Measurements from ENCODE around the gene SRGAP2B. TPM values are rescaled to one million over a fixed set of nuclear protein-coding genes. Genes with fewer than 3 reads are reported as not detected.
"Not testable (repeated sequence)": the region's sequence is repeated elsewhere in the genome, so short reads cannot be mapped to it uniquely, and the experiment has no call there.

SRGAP2B gene
- total RNA-seq, 1 experiment from 2014 or later = 23.5 TPM

GRCh38 chr1:145080193-145080592, 14.9 kb downstream of the SRGAP2B start:
- not testable (repeated sequence) for H3K9me3 Mint-ChIP-seq, H3K27ac Mint-ChIP-seq

GRCh38 chr1:145079737-145080136, 15.4 kb downstream of the SRGAP2B start:
- not testable (repeated sequence) for H3K36me3 Mint-ChIP-seq (ENCODE audit: insufficient read depth in 1 of 3, low read depth in 3 of 3); H3K27me3 ChIP-seq (ENCODE audit: insufficient read depth, low read length); H3K79me2 ChIP-seq (ENCODE audit: insufficient read depth, low read length); H2BK120ac ChIP-seq (ENCODE audit: low read depth, low read length, poor library complexity, severe bottlenecking); H3K4me1 ChIP-seq (ENCODE audit: insufficient read depth, low read length); H3K27me3 Mint-ChIP-seq (ENCODE audit: low read depth); H3K27ac Mint-ChIP-seq; H3K56ac ChIP-seq (ENCODE audit: insufficient read length, low read depth, low read length); H3K4ac ChIP-seq (ENCODE audit: low read depth, low read length); H3K23ac ChIP-seq (ENCODE audit: insufficient read length, low read depth, low read length); H3K9me3 Mint-ChIP-seq; H3K27ac ChIP-seq (ENCODE audit: insufficient read length, low read depth, low read length); H3K23me2 ChIP-seq (ENCODE audit: insufficient read length, low read depth, low read length, poor library complexity, severe bottlenecking); H3K18ac ChIP-seq (ENCODE audit: insufficient read length, low read depth, low read length); H2BK15ac ChIP-seq (ENCODE audit: low read depth, low read length); H2AFZ ChIP-seq (ENCODE audit: low read length); H4K8ac ChIP-seq (replicated peaks; ENCODE audit: insufficient read length, low read depth, low read length); H4K91ac ChIP-seq (ENCODE audit: insufficient read length, low read depth, low read length); H2BK12ac ChIP-seq (ENCODE audit: insufficient read length, low read depth, low read length); H2AK5ac ChIP-seq (ENCODE audit: insufficient read length, low read length); DNase-seq; H2BK20ac ChIP-seq (ENCODE audit: low read depth, low read length, poor library complexity, severe bottlenecking); H3K9ac ChIP-seq (ENCODE audit: extremely low read depth, insufficient read length, low read length); H2BK5ac ChIP-seq (ENCODE audit: insufficient read length, low read length); H3T11ph ChIP-seq (ENCODE audit: low read length); H3K9me3 ChIP-seq (ENCODE audit: control insufficient read depth, low read depth, low read length); H4K20me1 ChIP-seq (ENCODE audit: control insufficient read depth, insufficient read depth, insufficient read length); H3K14ac ChIP-seq (ENCODE audit: insufficient read depth, low read length); H3K79me1 ChIP-seq (ENCODE audit: insufficient read depth, low read depth, low read length, poor library complexity, severe bottlenecking); H3K4me1 Mint-ChIP-seq; H4K5ac ChIP-seq (ENCODE audit: insufficient read length, low read depth, low read length); H3K4me3 Mint-ChIP-seq; H3K4me2 ChIP-seq (ENCODE audit: insufficient read depth, insufficient read length, low read length)
- WGBS (ENCODE audit: extremely low coverage, insufficient read length, low lambda C conversion rate) = no CpG with 5 or more reads among the region's 2 CpGs

More at GRCh38 chr1:145080193-145080592, 14.9 kb downstream of the SRGAP2B start:
- H3K4me3 Mint-ChIP-seq; H3K27me3 Mint-ChIP-seq (ENCODE audit: low read depth); DNase-seq; H3K9me3 ChIP-seq (ENCODE audit: control insufficient read depth, low read depth, low read length); H4K91ac ChIP-seq (ENCODE audit: insufficient read length, low read depth, low read length); H3K79me2 ChIP-seq (ENCODE audit: insufficient read depth, low read length); H2BK120ac ChIP-seq (ENCODE audit: low read depth, low read length, poor library complexity, severe bottlenecking); H3K56ac ChIP-seq (ENCODE audit: insufficient read length, low read depth, low read length); H3K23me2 ChIP-seq (ENCODE audit: insufficient read length, low read depth, low read length, poor library complexity, severe bottlenecking); H3K79me1 ChIP-seq (ENCODE audit: insufficient read depth, low read depth, low read length, poor library complexity, severe bottlenecking); H2AFZ ChIP-seq (ENCODE audit: low read length); H2BK20ac ChIP-seq (ENCODE audit: low read depth, low read length, poor library complexity, severe bottlenecking); H3K27ac ChIP-seq (ENCODE audit: insufficient read length, low read depth, low read length); H2BK15ac ChIP-seq (ENCODE audit: low read depth, low read length); H3K4me2 ChIP-seq (ENCODE audit: insufficient read depth, insufficient read length, low read length); H3K36me3 Mint-ChIP-seq (ENCODE audit: insufficient read depth in 1 of 3, low read depth in 3 of 3); H3K4me1 Mint-ChIP-seq; H3K4ac ChIP-seq (ENCODE audit: low read depth, low read length); H2BK5ac ChIP-seq (ENCODE audit: insufficient read length, low read length); H3K14ac ChIP-seq (ENCODE audit: insufficient read depth, low read length); H3T11ph ChIP-seq (ENCODE audit: low read length); H4K5ac ChIP-seq (ENCODE audit: insufficient read length, low read depth, low read length); H2AK5ac ChIP-seq (ENCODE audit: insufficient read length, low read length); H3K18ac ChIP-seq (ENCODE audit: insufficient read length, low read depth, low read length); H3K9ac ChIP-seq (ENCODE audit: extremely low read depth, insufficient read length, low read length); H4K8ac ChIP-seq (replicated peaks; ENCODE audit: insufficient read length, low read depth, low read length); H2BK12ac ChIP-seq (ENCODE audit: insufficient read length, low read depth, low read length); H3K4me1 ChIP-seq (ENCODE audit: insufficient read depth, low read length); H3K23ac ChIP-seq (ENCODE audit: insufficient read length, low read depth, low read length); H3K27me3 ChIP-seq (ENCODE audit: insufficient read depth, low read length); H4K20me1 ChIP-seq (ENCODE audit: control insufficient read depth, insufficient read depth, insufficient read length): not testable (repeated sequence)
- WGBS (ENCODE audit: extremely low coverage, insufficient read length, low lambda C conversion rate) = no CpG with 5 or more reads among the region's 3 CpGs

Data from H9 (cell line).